Panc1 (cell line): ENCODE measurements around the gene AMPH. TPM values are rescaled to one million over a fixed set of nuclear protein-coding genes. Genes with fewer than 3 reads are reported as not detected.
A peak's percentile ranks its signal among the peaks of the same experiment; 100 is the strongest.
"Not testable (repeated sequence)": the region's sequence is repeated elsewhere in the genome, so short reads cannot be mapped to it uniquely, and the experiment has no call there.

ENCODE experiments used
- ATAC-seq: fragments of 200-7000 bp; cut with Tn5 transposase; 2 replicates; pipeline ENCODE4 v1.9.1; 2020; ENCODE audit warnings: mild to moderate bottlenecking, moderate library complexity
- BruUV-seq: library from RNA; stranded (reverse); fragments of 400-500 nt; replicated peaks from 2 replicates; lab custom pipeline; 2021; lab: Mats Ljungman, UMichigan
- CTCF ChIA-PET: fragments of 300-600 bp; sonication (Branson Sonifier 250); formaldehyde crosslinking; loops from one replicate; lab custom pipeline; 2022; ENCODE audit warnings: antibody characterized with exemption; lab: Charles Lee
- POLR2A ChIA-PET: fragments of 300-600 bp; sonication (Branson Sonifier 250); formaldehyde crosslinking; loops from one replicate; lab custom pipeline; 2022; ENCODE audit warnings: antibody characterized with exemption; lab: Charles Lee
- DNase-seq: peaks from one replicate; pipeline ENCODE4 v3.0.0-alpha.2; 2010; ENCODE audit warnings: low read depth, low spot score
- H3K27ac ChIP-seq: 2 replicates; pipeline ENCODE4 v1.5.1; 2011; ENCODE audit warnings: mild to moderate bottlenecking, low read length, inconsistent platforms
- H3K27me3 ChIP-seq: fragments of 200-500 bp; sonication (Bioruptor generic); 2 replicates; pipeline ENCODE4 v1.6.0; 2014; ENCODE audit warnings: low read length, inconsistent platforms; ENCODE audit not compliant: control insufficient read depth, insufficient read depth
- H3K36me3 ChIP-seq: fragments of 200-500 bp; sonication (Bioruptor generic); 2 replicates; pipeline ENCODE4 v1.5.1; 2014; ENCODE audit warnings: inconsistent platforms, mild to moderate bottlenecking, low read length, moderate library complexity; ENCODE audit not compliant: control insufficient read depth, insufficient read depth
- H3K4me1 ChIP-seq: 2 replicates; pipeline ENCODE4 v1.5.1; 2011; ENCODE audit warnings: inconsistent platforms, mild to moderate bottlenecking, low read length, moderate library complexity; ENCODE audit not compliant: control insufficient read depth, insufficient read depth
- H3K4me3 ChIP-seq, 2 experiments: 2 replicates each; pipeline ENCODE4 v1.5.1; 2011 to 2012; ENCODE audit warnings: low read depth in 2 of 2, low read length in 2 of 2, mild to moderate bottlenecking in 2 of 2, inconsistent platforms in 1 of 2, moderate library complexity in 1 of 2
- H3K9me3 ChIP-seq: fragments of 200-500 bp; sonication (Bioruptor generic); 2 replicates; pipeline ENCODE4 v1.5.1; 2014; ENCODE audit warnings: low read depth, mild to moderate bottlenecking, inconsistent platforms, low read length, moderate library complexity; ENCODE audit not compliant: control insufficient read depth, insufficient read depth
- CTCF ChIP-seq: fragments of 450-650 bp; IDR thresholded peaks from 2 replicates; pipeline ENCODE4 v1.5.1; 2017; ENCODE audit warnings: mild to moderate bottlenecking
- POLR2AphosphoS5 ChIP-seq: IDR thresholded peaks from 2 replicates; pipeline ENCODE4 v1.6.1; 2012; ENCODE audit warnings: mild to moderate bottlenecking, low read depth, low read length, moderate library complexity
- REST ChIP-seq, 2 experiments: IDR thresholded peaks; 2 replicates each; pipeline ENCODE4 v1.6.1; 2011 to 2012; ENCODE audit warnings: low read depth in 2 of 2, control low read depth in 1 of 2, low read length in 1 of 2, mild to moderate bottlenecking in 1 of 2, moderate library complexity in 1 of 2; ENCODE audit not compliant: insufficient read depth in 1 of 2
- SIN3A ChIP-seq: IDR thresholded peaks from 2 replicates; pipeline ENCODE4 v1.6.1; 2012; ENCODE audit warnings: low read depth, mild to moderate bottlenecking, low read length, moderate library complexity, borderline replicate concordance; ENCODE audit not compliant: insufficient read depth
- TCF7L2 ChIP-seq: IDR thresholded peaks from 2 replicates; pipeline ENCODE4 v1.6.1; 2011; ENCODE audit warnings: mild to moderate bottlenecking, low read depth, low read length, inconsistent platforms
- in situ Hi-C: cut with HindIII; loops from 2 replicates; pipeline ENCODE4 v1.10.0; 2016; ENCODE audit warnings: low sequenced_read_pairs, low pct_unique_long_range_greater_than_20kb
- intact Hi-C: fragments of 100-400 bp; cut with micrococcal nuclease; formaldehyde crosslinking; loops from one replicate; pipeline ENCODE4 v1.10.0; 2022; ENCODE audit not compliant: unreplicated experiment
- total RNA-seq: library from RNA; stranded (reverse); gene quantifications from one replicate; pipeline ENCODE4 v1.2.1, GENCODE V29; 2021; ENCODE audit not compliant: unreplicated experiment

The AMPH gene
- total RNA-seq, 1 experiment from 2014 or later = not detected

- no TSS peak for BruUV-seq
- no peaks in the 10 kb centered on the region for H3K36me3 ChIP-seq
- DNase-seq (no peak), ATAC-seq (no peak)
- no peak overlapping the region for H3K27ac ChIP-seq
- H3K4me1 ChIP-seq = no peaks in the 10 kb centered on the region
- POLR2A ChIA-PET = no interaction called here
- H3K27me3 ChIP-seq = no peaks in the 10 kb centered on the region
- CTCF ChIA-PET = interaction anchor here (0.6 to 1.6 kb wide), 5 partner anchors 13 to 557 kb away, joined by 3 to 9 read pairs (median 5); no protein-coding TSS in a partner anchor
- TF ChIP-seq POLR2AphosphoS5 = no peak
- TF ChIP-seq SIN3A = no peak
- TF ChIP-seq TCF7L2 = no peak
- no peak for TF ChIP-seq REST (IDR thresholded peaks at IDR 0.05; ENCODE audit: insufficient read depth in 1 of 2, low read depth in 2 of 2, low read length in 1 of 2)
- TF ChIP-seq CTCF = no peak
- H3K4me3 ChIP-seq = no peak overlapping the region
- intact Hi-C loops (no loop called here), in situ Hi-C loops (no loop called here)
- no peaks in the 10 kb centered on the region for H3K9me3 ChIP-seq
Measured at GRCh38 chr7:38367301-38367890, 263.8 kb downstream of the AMPH start.

- H3K27me3 ChIP-seq, H3K4me3 ChIP-seq, BruUV-seq, H3K27ac ChIP-seq, intact Hi-C loops, DNase-seq, POLR2A ChIA-PET, H3K36me3 ChIP-seq, H3K9me3 ChIP-seq, H3K4me1 ChIP-seq, in situ Hi-C loops: not testable (repeated sequence)
- ATAC-seq = peak; percentile 73
- CTCF ChIA-PET = interaction anchor here (0.6 kb wide), 1 partner anchor 22 kb away, joined by 3 read pairs; no protein-coding TSS in a partner anchor
- TF ChIP-seq CTCF = peak; percentile 91
Measured at GRCh38 chr7:38363379-38363778, 267.8 kb downstream of the AMPH start.

- H3K27ac ChIP-seq, ATAC-seq, H3K36me3 ChIP-seq, BruUV-seq, H3K4me1 ChIP-seq, in situ Hi-C loops, H3K4me3 ChIP-seq, H3K9me3 ChIP-seq, intact Hi-C loops, H3K27me3 ChIP-seq, DNase-seq: not testable (repeated sequence)
- ChIA-PET POLR2A (interaction anchor here (0.7 kb wide), 1 partner anchor 144 kb away, joined by 3 read pairs; no protein-coding TSS in a partner anchor), CTCF (interaction anchor here (0.6 to 1.1 kb wide), 2 partner anchors 22 to 27 kb away, joined by 3 read pairs; no protein-coding TSS in a partner anchor)
Measured at GRCh38 chr7:38362611-38363237, 268.4 kb downstream of the AMPH start.
